NT2/D1 (cell line): ENCODE data around the gene PFKFB3.

Source experiments
- SUZ12 ChIP-seq: IDR thresholded peaks from 2 replicates; pipeline ENCODE4 v1.6.1; 2011; ENCODE audit not compliant: insufficient read length, insufficient read depth; ENCODE audit errors: extremely low read depth
- ZNF274 ChIP-seq: IDR thresholded peaks from 2 replicates; pipeline ENCODE4 v1.6.1; 2011; ENCODE audit warnings: mild to moderate bottlenecking, low read depth, low read length

GRCh38 chr10:6185039-6185716 is 17.6 kb upstream of the PFKFB3 start:
- TF ChIP-seq ZNF274 (no peak), SUZ12 (no peak)
